NB4 (cell line): ENCODE results near the gene RPL22.
A peak's percentile ranks its signal among the peaks of the same experiment; 100 is the strongest.

Source experiments
- DNase-seq: peaks from one replicate; pipeline ENCODE4 v3.0.0; 2010; ENCODE audit warnings: low read depth
- H3K4me3 ChIP-seq: one replicate; pipeline ENCODE4 v1.5.1; 2011; ENCODE audit warnings: mild to moderate bottlenecking, low read depth, low read length, moderate library complexity
- MAX ChIP-seq: IDR thresholded peaks from 2 replicates; pipeline ENCODE4 v1.6.1; 2011; ENCODE audit warnings: low read depth, low read length
- MYC ChIP-seq: IDR thresholded peaks from 2 replicates; pipeline ENCODE4 v1.6.1; 2011; ENCODE audit warnings: low read depth, low read length
- POLR2A ChIP-seq: IDR thresholded peaks from 2 replicates; pipeline ENCODE4 v1.6.1; 2011; ENCODE audit warnings: mild to moderate bottlenecking; ENCODE audit not compliant: insufficient read length; ENCODE audit errors: extremely low read depth
- TF ChIP-seq, protein P1 (sequence below): IDR thresholded peaks from one replicate; pipeline ENCODE4 v1.5.1; 2012; ENCODE audit warnings: low read depth, low read length

RPL22 gene

DNA sequence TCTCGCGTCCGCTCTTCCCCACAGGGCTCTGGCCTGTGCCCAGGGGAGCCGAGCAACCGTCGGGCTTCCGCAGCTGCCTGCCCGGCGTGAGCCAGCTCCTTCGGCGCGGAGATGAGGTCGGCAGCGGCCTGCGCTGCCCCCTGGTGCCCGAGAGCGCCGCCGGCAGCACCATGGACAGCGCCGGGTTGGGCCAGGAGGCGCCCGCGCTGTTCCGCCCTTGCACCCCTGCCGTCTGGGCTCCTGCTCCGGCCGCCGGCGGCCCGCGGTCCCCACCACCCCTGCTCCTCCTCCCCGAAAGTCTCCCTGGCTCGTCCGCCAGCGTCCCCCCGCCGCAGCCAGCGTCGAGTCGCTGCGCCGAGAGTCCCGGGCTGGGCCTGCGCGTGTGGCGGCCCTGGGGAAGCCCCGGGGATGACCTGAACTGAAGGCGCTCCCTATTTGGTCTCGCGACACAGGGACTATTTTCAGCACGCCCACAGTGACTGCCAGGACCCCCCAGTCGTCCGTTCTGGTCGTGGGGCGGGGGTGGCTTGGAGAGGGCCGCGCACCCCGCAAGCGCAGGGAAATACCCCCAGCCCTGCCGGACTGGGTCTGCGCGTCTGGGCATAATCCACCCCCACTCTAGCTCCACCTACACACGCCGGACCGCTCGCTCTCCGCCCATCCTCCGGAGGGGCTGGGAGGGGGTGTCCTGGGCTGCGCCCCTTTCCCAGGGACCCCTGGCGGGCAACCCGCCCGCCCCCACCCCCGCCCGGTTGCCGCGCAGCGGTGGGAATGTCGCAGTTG, 45.9 kb upstream of the RPL22 start:
- H3K4me3 ChIP-seq, result no peak overlapping the region
- TF ChIP-seq POLR2A, result no peak
- peak; percentile 85 for TF ChIP-seq MAX
- TF ChIP-seq, protein P1, sequence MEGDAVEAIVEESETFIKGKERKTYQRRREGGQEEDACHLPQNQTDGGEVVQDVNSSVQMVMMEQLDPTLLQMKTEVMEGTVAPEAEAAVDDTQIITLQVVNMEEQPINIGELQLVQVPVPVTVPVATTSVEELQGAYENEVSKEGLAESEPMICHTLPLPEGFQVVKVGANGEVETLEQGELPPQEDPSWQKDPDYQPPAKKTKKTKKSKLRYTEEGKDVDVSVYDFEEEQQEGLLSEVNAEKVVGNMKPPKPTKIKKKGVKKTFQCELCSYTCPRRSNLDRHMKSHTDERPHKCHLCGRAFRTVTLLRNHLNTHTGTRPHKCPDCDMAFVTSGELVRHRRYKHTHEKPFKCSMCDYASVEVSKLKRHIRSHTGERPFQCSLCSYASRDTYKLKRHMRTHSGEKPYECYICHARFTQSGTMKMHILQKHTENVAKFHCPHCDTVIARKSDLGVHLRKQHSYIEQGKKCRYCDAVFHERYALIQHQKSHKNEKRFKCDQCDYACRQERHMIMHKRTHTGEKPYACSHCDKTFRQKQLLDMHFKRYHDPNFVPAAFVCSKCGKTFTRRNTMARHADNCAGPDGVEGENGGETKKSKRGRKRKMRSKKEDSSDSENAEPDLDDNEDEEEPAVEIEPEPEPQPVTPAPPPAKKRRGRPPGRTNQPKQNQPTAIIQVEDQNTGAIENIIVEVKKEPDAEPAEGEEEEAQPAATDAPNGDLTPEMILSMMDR, result peak; percentile 85
- peak; percentile 56; the same call in 1 of the 2 replicates for TF ChIP-seq MYC
- DNase-seq, result peak; percentile 89

GRCh38 chr1:6244401-6245049, 45.1 kb upstream of the RPL22 start:
- DNase-seq, result no peak
- TF ChIP-seq, protein P1, result no peak
- TF ChIP-seq MAX (no peak), MYC (no peak), POLR2A (no peak)

GRCh38 chr1:6243993-6244392, 44.6 kb upstream of the RPL22 start, which contains the start of gene HES3:
HES3 (plus strand) TSS chr1:6244179; CDS start chr1:6244366, 187 bp downstream.
- no peak for TF ChIP-seq POLR2A
- TF ChIP-seq, protein P1, result no peak
- no peak for TF ChIP-seq MAX
- TF ChIP-seq MYC, result no peak
- no peak within 1 kb of the TSS for H3K4me3 ChIP-seq
- DNase-seq, result no peak

More at GRCh38 chr1:6244401-6245049, 45.1 kb upstream of the RPL22 start:
- no peak overlapping the region for H3K4me3 ChIP-seq

- TF ChIP-seq POLR2A (no peak), MAX (no peak), MYC (no peak)
- TF ChIP-seq, protein P1, result no peak
- H3K4me3 ChIP-seq, result no peak overlapping the region
Observed at GRCh38 chr1:6243053-6243834, 43.8 kb upstream of the RPL22 start.

GRCh38 chr1:6241887-6242740, 42.7 kb upstream of the RPL22 start:
- TF ChIP-seq MAX, result no peak
- no peak for TF ChIP-seq MYC
- TF ChIP-seq POLR2A, result no peak
- TF ChIP-seq, protein P1, result no peak
- H3K4me3 ChIP-seq, result no peak overlapping the region

More at GRCh38 chr1:6243053-6243834, 43.8 kb upstream of the RPL22 start:
- DNase-seq, result no peak

More at GRCh38 chr1:6241887-6242740, 42.7 kb upstream of the RPL22 start:
- no peak for DNase-seq
